NCI-H2107 (cell line): Measurements from ENCODE around the gene PTER.

Source experiments
- DNase-seq: peaks from one replicate; lab custom pipeline; 2025; lab: John Stamatoyannopoulos, UW

PTER gene

DNA sequence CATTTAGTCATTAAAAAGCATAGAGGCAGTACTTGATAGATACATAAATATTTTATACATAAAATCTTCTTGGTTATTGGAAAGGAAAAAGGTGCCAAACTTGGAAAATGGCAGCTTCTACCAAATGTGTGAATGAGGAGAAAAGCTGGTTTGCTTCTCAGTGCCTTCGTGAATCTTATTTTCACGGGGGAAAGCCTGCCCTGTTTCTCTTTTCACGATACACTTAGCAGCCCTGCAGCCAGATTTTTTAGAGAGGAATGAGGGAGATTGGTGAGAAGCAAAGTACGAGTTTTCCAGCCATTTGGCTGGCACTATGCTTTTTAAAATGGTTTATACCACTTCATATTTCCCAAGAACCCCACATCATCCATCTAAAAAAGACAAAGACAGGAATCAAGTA lies 107.8 kb downstream of the PTER start:
- DNase-seq: no peak

- no peak for DNase-seq
Observed at GRCh38 chr10:16545116-16545736, 108.4 kb downstream of the PTER start.

DNA sequence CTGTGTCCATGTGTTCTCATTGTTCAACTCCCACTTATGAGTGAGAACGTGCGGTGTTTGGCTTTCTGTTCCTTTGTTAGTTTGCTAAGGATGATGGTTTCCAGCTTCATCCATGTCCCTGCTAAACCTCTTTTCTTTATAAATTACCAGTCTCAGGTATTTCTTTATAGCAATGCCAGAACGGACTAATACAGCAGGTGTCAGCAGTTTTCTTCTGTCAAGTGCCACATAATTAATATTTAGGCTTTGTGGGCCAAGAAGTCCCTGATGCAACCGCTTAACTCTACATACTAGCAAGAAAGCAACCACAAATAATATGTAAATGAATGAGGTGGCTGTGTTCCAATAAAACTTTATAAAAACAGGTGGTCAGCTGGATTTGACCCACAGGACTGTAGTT lies 111.2 kb downstream of the PTER start:
- DNase-seq: no peak

GRCh38 chr10:16559236-16559773 lies 122.5 kb downstream of the PTER start:
- DNase-seq: no peak

GRCh38 chr10:16562891-16563290 lies 126.1 kb downstream of the PTER start:
- no peak for DNase-seq
